KG1 (cell line): ENCODE data around the gene GCNT1.
A peak's percentile ranks its signal among the peaks of the same experiment; 100 is the strongest.
"Not testable (repeated sequence)": the region's sequence is repeated elsewhere in the genome, so short reads cannot be mapped to it uniquely, and the experiment has no call there.

Source experiments
- DNase-seq: peaks from one replicate; lab custom pipeline; 2025; lab: John Stamatoyannopoulos, UW

The GCNT1 gene

GRCh38 chr9:76458903-76459693 is at the start of gene GCNT1:
GCNT1 (plus strand) TSS chr9:76459182; CDS start chr9:76502382, 43,200 bp downstream.
- DNase-seq = peak; percentile 80

GRCh38 chr9:76412638-76413037 is 46.3 kb upstream of the GCNT1 start:
- DNase-seq = no peak

GRCh38 chr9:76413658-76414057 is 45.3 kb upstream of the GCNT1 start:
- DNase-seq = no peak

GRCh38 chr9:76414661-76415060 is 44.3 kb upstream of the GCNT1 start:
- DNase-seq = no peak

GRCh38 chr9:76415154-76415553 is 43.8 kb upstream of the GCNT1 start:
- no peak for DNase-seq

GRCh38 chr9:76415731-76416130 is 43.3 kb upstream of the GCNT1 start:
- DNase-seq = no peak

- no peak for DNase-seq
These were observed 41.6 kb upstream of the GCNT1 start for GRCh38 chr9:76417394-76417793.

- DNase-seq = no peak
These were observed 39.1 kb upstream of the GCNT1 start for GRCh38 chr9:76419782-76420380.

GRCh38 chr9:76423216-76424177 is 35.5 kb upstream of the GCNT1 start:
- no peak for DNase-seq

GRCh38 chr9:76424491-76424890 is 34.5 kb upstream of the GCNT1 start:
- DNase-seq = no peak

GRCh38 chr9:76425677-76426453 is 33.1 kb upstream of the GCNT1 start:
- DNase-seq = no peak

- DNase-seq = no peak
These were observed 32.1 kb upstream of the GCNT1 start for GRCh38 chr9:76426807-76427419.

- DNase-seq = no peak
These were observed 27.4 kb upstream of the GCNT1 start for GRCh38 chr9:76431601-76432000.

GRCh38 chr9:76433406-76433805 is 25.6 kb upstream of the GCNT1 start:
- DNase-seq = no peak

- no peak for DNase-seq
These were observed 25.1 kb upstream of the GCNT1 start for GRCh38 chr9:76433836-76434235.

GRCh38 chr9:76434897-76435296 is 24.1 kb upstream of the GCNT1 start:
- not testable (repeated sequence) for DNase-seq

- not testable (repeated sequence) for DNase-seq
These were observed 21.8 kb upstream of the GCNT1 start for GRCh38 chr9:76437017-76437699.

GRCh38 chr9:76438841-76439588 is 20.0 kb upstream of the GCNT1 start:
- DNase-seq = no peak

- no peak for DNase-seq
These were observed 17.2 kb upstream of the GCNT1 start for GRCh38 chr9:76441551-76442322.
